Calu3 (cell line): Measurements from ENCODE around the gene CHL1. TPM values are rescaled to one million over a fixed set of nuclear protein-coding genes. Genes with fewer than 3 reads are reported as not detected.

ENCODE experiments used
- BruUV-seq: library from RNA; stranded (reverse); fragments of 400-500 nt; replicated peaks from 2 replicates; lab custom pipeline; 2021; lab: Mats Ljungman, UMichigan
- CTCF ChIA-PET: fragments of 300-600 bp; sonication (Branson Sonifier 250); formaldehyde crosslinking; loops from one replicate; lab custom pipeline; 2022; ENCODE audit warnings: antibody characterized with exemption; lab: Charles Lee
- DNase-seq: peaks from one replicate; pipeline ENCODE4 v3.0.0; 2022
- H3K27ac Mint-ChIP-seq: one replicate; pipeline ENCODE4 v1.8.0; 2022; ENCODE audit warnings: mixed read lengths; ENCODE audit not compliant: unreplicated experiment
- H3K27me3 Mint-ChIP-seq: one replicate; pipeline ENCODE4 v1.8.0; 2022; ENCODE audit warnings: mixed read lengths; ENCODE audit not compliant: unreplicated experiment
- H3K36me3 Mint-ChIP-seq: one replicate; pipeline ENCODE4 v1.8.0; 2022; ENCODE audit warnings: mild to moderate bottlenecking, moderate library complexity, mixed read lengths; ENCODE audit not compliant: insufficient read depth, unreplicated experiment
- H3K4me1 Mint-ChIP-seq: one replicate; pipeline ENCODE4 v1.8.0; 2022; ENCODE audit warnings: mild to moderate bottlenecking, low read depth, mixed read lengths; ENCODE audit not compliant: unreplicated experiment
- H3K4me3 Mint-ChIP-seq: one replicate; pipeline ENCODE4 v1.8.0; 2022; ENCODE audit warnings: mild to moderate bottlenecking, low read depth, moderate library complexity, mixed read lengths; ENCODE audit not compliant: unreplicated experiment
- H3K9me3 Mint-ChIP-seq: one replicate; pipeline ENCODE4 v1.8.0; 2022; ENCODE audit warnings: low read depth, mixed read lengths; ENCODE audit not compliant: unreplicated experiment
- CTCF ChIP-seq: fragments of 200-600 bp; IDR thresholded peaks from one replicate; pipeline ENCODE4 v1.8.0; 2022; ENCODE audit warnings: antibody characterized with exemption; ENCODE audit not compliant: unreplicated experiment
- intact Hi-C: fragments of 100-400 bp; cut with micrococcal nuclease; formaldehyde crosslinking; loops from one replicate; pipeline ENCODE4 v1.10.0; 2022; ENCODE audit not compliant: unreplicated experiment
- total RNA-seq: library from RNA; stranded (reverse); gene quantifications from 2 replicates; pipeline ENCODE4 v1.2.3, GENCODE V29; 2022

CHL1 gene
- total RNA-seq, 1 experiment from 2014 or later, result 0.73 TPM

DNA sequence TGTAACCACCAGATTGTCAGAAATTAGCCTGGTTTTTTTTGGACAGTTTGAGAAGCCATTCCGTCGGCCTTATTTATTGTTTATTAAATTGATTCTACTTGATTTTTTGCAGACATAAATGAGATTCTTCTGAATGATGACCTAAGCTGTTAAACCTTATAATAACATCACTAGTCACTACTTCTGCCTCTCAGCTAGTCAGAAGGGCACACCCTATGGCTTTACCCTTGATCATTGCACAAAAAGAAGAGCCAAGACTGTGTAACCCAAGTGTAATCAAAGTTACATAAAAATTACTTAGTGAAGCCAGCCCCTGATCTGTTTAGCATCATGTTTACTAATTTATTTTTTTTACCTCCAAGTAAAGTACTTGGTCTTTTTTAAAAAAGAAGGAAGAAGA lies 64.3 kb downstream of the CHL1 start:
- no peaks in the 10 kb centered on the region for H3K36me3 Mint-ChIP-seq
- intact Hi-C loops, result no loop called here
- no peak for DNase-seq
- H3K4me1 Mint-ChIP-seq, result peaks cover 18% of the 10 kb centered on the region
- CTCF ChIA-PET, result no interaction called here
- H3K27ac Mint-ChIP-seq, result peak overlapping the region; percentile 19
- no peaks in the 10 kb centered on the region for H3K27me3 Mint-ChIP-seq
- no peaks in the 10 kb centered on the region for H3K9me3 Mint-ChIP-seq
- no TSS peak for BruUV-seq
- H3K4me3 Mint-ChIP-seq, result no peak overlapping the region
- TF ChIP-seq CTCF, result no peak

DNA sequence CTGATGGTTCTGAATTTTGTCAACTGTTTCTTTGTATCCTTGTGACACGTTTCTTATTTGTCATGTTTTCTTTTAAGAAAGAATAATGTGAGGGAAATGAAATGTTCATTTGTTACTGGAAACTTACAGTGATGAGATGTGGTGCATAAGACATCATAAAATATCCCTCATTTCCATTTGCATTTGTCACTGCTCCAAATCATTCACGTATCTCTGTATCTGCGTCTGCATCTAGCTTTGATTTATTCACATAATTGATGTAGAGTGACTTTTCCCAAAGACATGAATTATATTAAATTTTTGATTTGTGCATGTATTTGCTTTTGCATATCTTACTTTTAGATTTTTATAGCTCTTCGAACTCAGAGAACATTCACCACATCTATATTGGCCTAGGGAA lies 66.8 kb downstream of the CHL1 start:
- no peak for TF ChIP-seq CTCF
- H3K9me3 Mint-ChIP-seq, result no peaks in the 10 kb centered on the region
- no peaks in the 10 kb centered on the region for H3K36me3 Mint-ChIP-seq

GRCh38 chr3:264394-265156 lies 68.0 kb downstream of the CHL1 start:
- no peak for TF ChIP-seq CTCF
- Mint-ChIP-seq H3K27ac (peak overlapping the region; percentile 39), H3K36me3 (no peaks in the 10 kb centered on the region), H3K4me1 (peaks cover 18% of the 10 kb centered on the region), H3K9me3 (no peaks in the 10 kb centered on the region), H3K4me3 (no peak overlapping the region), H3K27me3 (no peaks in the 10 kb centered on the region)
- BruUV-seq, result no TSS peak
- CTCF ChIA-PET, result interaction anchor here (0.7 kb wide), 1 partner anchor 90 kb away, joined by 3 read pairs; no protein-coding TSS in a partner anchor
- intact Hi-C loops, result no loop called here
- peak; percentile 59 for DNase-seq

More for the DNA sequence above, 66.8 kb downstream of the CHL1 start:
- intact Hi-C loops, result no loop called here
- H3K4me1 Mint-ChIP-seq, result peaks cover 18% of the 10 kb centered on the region
- CTCF ChIA-PET, result no interaction called here
- no peak overlapping the region for H3K27ac Mint-ChIP-seq
- no peaks in the 10 kb centered on the region for H3K27me3 Mint-ChIP-seq
- BruUV-seq, result no TSS peak
- no peak for DNase-seq
- no peak overlapping the region for H3K4me3 Mint-ChIP-seq

DNA sequence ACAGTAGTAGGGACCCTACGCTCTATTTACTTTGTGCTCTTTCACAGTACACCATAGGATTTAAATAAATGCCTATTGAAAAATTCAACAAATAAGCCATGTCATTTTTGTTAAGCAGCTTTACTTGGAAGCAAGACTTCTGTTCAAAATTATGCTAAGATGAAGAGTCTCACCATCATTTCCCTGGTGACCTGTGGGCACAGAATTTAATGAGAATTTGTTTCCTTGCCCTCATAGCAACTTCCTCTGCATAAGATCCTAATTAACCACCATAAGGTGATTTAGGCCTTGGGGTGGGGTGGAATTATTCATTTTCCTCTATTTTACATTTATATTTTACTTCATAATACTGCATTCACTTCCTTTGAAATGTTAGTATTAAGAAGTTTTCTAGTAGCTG lies 70.5 kb downstream of the CHL1 start:
- TF ChIP-seq CTCF, result no peak
- peaks cover 27% of the 10 kb centered on the region for H3K4me1 Mint-ChIP-seq
- H3K9me3 Mint-ChIP-seq, result no peaks in the 10 kb centered on the region
- no peak overlapping the region for H3K27ac Mint-ChIP-seq
- no peaks in the 10 kb centered on the region for H3K27me3 Mint-ChIP-seq
- DNase-seq, result no peak
- no TSS peak for BruUV-seq
- intact Hi-C loops, result no loop called here
- CTCF ChIA-PET, result no interaction called here
- no peaks in the 10 kb centered on the region for H3K36me3 Mint-ChIP-seq
- H3K4me3 Mint-ChIP-seq, result no peak overlapping the region
